Mesenchymal stem cell (in vitro differentiated cells and primary cell): ENCODE results near the gene KCNV2.
A peak's percentile ranks its signal among the peaks of the same experiment; 100 is the strongest.

Experiments used
- DNase-seq: peaks from one replicate; pipeline ENCODE4 v3.0.0-alpha.2; 2013
- H2AFZ ChIP-seq: one replicate; pipeline ENCODE4 v1.6.1; 2013; ENCODE audit warnings: low read depth, mild to moderate bottlenecking, control low read depth, inconsistent platforms, low read length, moderate library complexity
- H2AK5ac ChIP-seq: 2 replicates; pipeline ENCODE4 v1.6.1; 2013; ENCODE audit warnings: low read length, moderate library complexity, mild to moderate bottlenecking, inconsistent platforms; ENCODE audit not compliant: severe bottlenecking
- H2BK120ac ChIP-seq: one replicate; pipeline ENCODE4 v1.6.1; 2013; ENCODE audit warnings: low read depth, mild to moderate bottlenecking, inconsistent platforms, low read length, moderate library complexity
- H2BK12ac ChIP-seq, 2 experiments: one replicate each; pipeline ENCODE4 v1.6.1; 2013; ENCODE audit warnings: inconsistent platforms in 2 of 2, low read length in 2 of 2, mild to moderate bottlenecking in 2 of 2, moderate library complexity in 2 of 2, control low read depth in 1 of 2
- H2BK15ac ChIP-seq: one replicate; pipeline ENCODE4 v1.6.1; 2013; ENCODE audit warnings: mild to moderate bottlenecking, low read depth, inconsistent platforms; ENCODE audit not compliant: poor library complexity, severe bottlenecking
- H2BK5ac ChIP-seq: 2 replicates; pipeline ENCODE4 v1.6.1; 2013; ENCODE audit warnings: low read depth, mild to moderate bottlenecking, low read length, control low read depth, inconsistent platforms; ENCODE audit not compliant: poor library complexity, severe bottlenecking
- H3K14ac ChIP-seq, 2 experiments: one replicate each; pipeline ENCODE4 v1.6.1; 2013; ENCODE audit warnings: inconsistent platforms in 2 of 2, low read length in 2 of 2, control low read depth in 1 of 2, mild to moderate bottlenecking in 1 of 2, moderate library complexity in 1 of 2
- H3K18ac ChIP-seq, 2 experiments: one replicate each; pipeline ENCODE4 v1.6.1; 2013; ENCODE audit warnings: inconsistent platforms in 2 of 2, low read length in 2 of 2, control low read depth in 1 of 2, low read depth in 1 of 2, mild to moderate bottlenecking in 1 of 2
- H3K23ac ChIP-seq, 2 experiments: one replicate each; pipeline ENCODE4 v1.6.1; 2013; ENCODE audit warnings: inconsistent platforms in 2 of 2, low read length in 2 of 2, mild to moderate bottlenecking in 2 of 2, moderate library complexity in 2 of 2, control low read depth in 1 of 2
- H3K27ac ChIP-seq: 2 replicates; pipeline ENCODE4 v1.5.1; 2013; ENCODE audit warnings: mild to moderate bottlenecking, moderate library complexity, low read length, control low read depth, inconsistent platforms; ENCODE audit not compliant: poor library complexity, severe bottlenecking
- H3K27me3 ChIP-seq, 2 experiments: 2 replicates each; pipeline versions ENCODE4 v1.6.1 to v1.7.0; 2013; ENCODE audit warnings: low read length in 2 of 2, mild to moderate bottlenecking in 2 of 2, moderate library complexity in 2 of 2, control low read depth in 1 of 2, inconsistent platforms in 1 of 2; ENCODE audit not compliant: control insufficient read depth in 1 of 2, insufficient read depth in 1 of 2
- H3K36me3 ChIP-seq, 2 experiments: 2 replicates each; pipeline versions ENCODE4 v1.6.1 to v1.7.0; 2013; ENCODE audit warnings: low read length in 2 of 2, control low read depth in 1 of 2, inconsistent platforms in 1 of 2, low read depth in 1 of 2, mild to moderate bottlenecking in 1 of 2; ENCODE audit not compliant: insufficient read depth in 2 of 2, control insufficient read depth in 1 of 2
- H3K4ac ChIP-seq, 2 experiments: one replicate each; pipeline ENCODE4 v1.6.1; 2013; ENCODE audit warnings: inconsistent platforms in 2 of 2, low read length in 2 of 2, mild to moderate bottlenecking in 2 of 2, moderate library complexity in 2 of 2, control low read depth in 1 of 2, low read depth in 1 of 2
- H3K4me1 ChIP-seq: 2 replicates; pipeline ENCODE4 v1.6.1; 2013; ENCODE audit warnings: low read depth, low read length, control low read depth; ENCODE audit not compliant: control insufficient read depth, insufficient read depth
- H3K4me2 ChIP-seq: 2 replicates; pipeline ENCODE4 v1.6.1; 2013; ENCODE audit warnings: low read length, mild to moderate bottlenecking, inconsistent platforms; ENCODE audit not compliant: poor library complexity, severe bottlenecking
- H3K4me3 ChIP-seq, 2 experiments: 2 replicates each; pipeline versions ENCODE4 v1.5.1 to v1.7.0; 2013; ENCODE audit warnings: low read length in 2 of 2, mild to moderate bottlenecking in 2 of 2, control low read depth in 1 of 2, low read depth in 1 of 2; ENCODE audit not compliant: insufficient read depth in 1 of 2
- H3K79me1 ChIP-seq: replicated peaks from 2 replicates; pipeline ENCODE4 v1.6.1; 2013; ENCODE audit warnings: mild to moderate bottlenecking, control low read depth, low read length, inconsistent platforms; ENCODE audit not compliant: poor library complexity, severe bottlenecking
- H3K9ac ChIP-seq: 2 replicates; pipeline ENCODE4 v1.7.0; 2013; ENCODE audit warnings: mild to moderate bottlenecking, low read length, moderate library complexity
- H3K9me3 ChIP-seq: 2 replicates; pipeline ENCODE4 v1.7.0; 2013; ENCODE audit warnings: mild to moderate bottlenecking, low read length; ENCODE audit not compliant: control insufficient read depth
- H4K8ac ChIP-seq: one replicate; pipeline ENCODE4 v1.6.1; 2013; ENCODE audit warnings: inconsistent platforms, mild to moderate bottlenecking, low read length, moderate library complexity
- H4K91ac ChIP-seq: one replicate; pipeline ENCODE4 v1.6.1; 2013; ENCODE audit warnings: mild to moderate bottlenecking, low read length, inconsistent platforms
- WGBS: methylation state at CpG from one replicate; pipeline ENCODE4 v1.1.7; 2013; ENCODE audit warnings: mixed read lengths; 5-methylcytosine and 5-hydroxymethylcytosine counted together

The KCNV2 gene

GRCh38 chr9:2723376-2724065, 6.2 kb downstream of the KCNV2 start:
- no peak overlapping the region for H3K27ac ChIP-seq
- H3K9me3 ChIP-seq = no peaks in the 10 kb centered on the region
- no peak overlapping the region for H3K4me2 ChIP-seq
- DNase-seq = no peak
- no peak overlapping the region for H3K14ac ChIP-seq
- no peak overlapping the region for H3K4ac ChIP-seq
- H3K18ac ChIP-seq = no peak overlapping the region
- H3K79me1 ChIP-seq = no peaks in the 10 kb centered on the region
- H3K4me1 ChIP-seq = peaks cover 7% of the 10 kb centered on the region
- no peak overlapping the region for H4K8ac ChIP-seq
- no peak overlapping the region for H3K23ac ChIP-seq
- no peak overlapping the region for H3K9ac ChIP-seq
- WGBS = 81% methylated on average over 4 of the region's 4 CpGs
- H3K27me3 ChIP-seq = no peaks in the 10 kb centered on the region
- H2AK5ac ChIP-seq = peak overlapping the region; percentile 17
- no peak overlapping the region for H2BK15ac ChIP-seq
- H2BK120ac ChIP-seq = no peak overlapping the region
- H3K36me3 ChIP-seq = peaks cover 5 to 16% of the 10 kb centered on the region in 2 experiments
- no peak overlapping the region for H2BK5ac ChIP-seq
- no peak overlapping the region for H3K4me3 ChIP-seq
- no peak overlapping the region for H2BK12ac ChIP-seq
- H4K91ac ChIP-seq = no peak overlapping the region
- H2AFZ ChIP-seq = no peak overlapping the region

GRCh38 chr9:2725126-2725525, 7.8 kb downstream of the KCNV2 start:
- Histone ChIP-seq H3K4me2 (no peak overlapping the region), H2BK120ac (no peak overlapping the region), H3K18ac (no peak overlapping the region), H3K4me3 (no peak overlapping the region), H3K14ac (no peak overlapping the region), H3K27me3 (no peaks in the 10 kb centered on the region), H3K27ac (no peak overlapping the region), H2BK12ac (no peak overlapping the region), H3K9ac (no peak overlapping the region), H2BK5ac (no peak overlapping the region), H3K9me3 (no peaks in the 10 kb centered on the region), H3K23ac (no peak overlapping the region), H2AK5ac (no peak overlapping the region), H4K91ac (no peak overlapping the region), H3K4ac (no peak overlapping the region), H3K4me1 (peaks cover 6% of the 10 kb centered on the region), H2BK15ac (no peak overlapping the region), H3K79me1 (no peaks in the 10 kb centered on the region), H4K8ac (no peak overlapping the region), H2AFZ (no peak overlapping the region), H3K36me3 (peaks cover 0 to 2% of the 10 kb centered on the region in 2 experiments)
- DNase-seq = no peak
- 100% methylated on average over 2 of the region's 4 CpGs for WGBS

GRCh38 chr9:2725898-2726649, 8.8 kb downstream of the KCNV2 start:
- WGBS = 74% methylated on average over 4 of the region's 4 CpGs
- Histone ChIP-seq H3K23ac (no peak overlapping the region), H2BK5ac (no peak overlapping the region)

GRCh38 chr9:2726650-2727340, 9.5 kb downstream of the KCNV2 start:
- Histone ChIP-seq H2BK120ac (no peak overlapping the region), H4K91ac (no peak overlapping the region), H3K36me3 (peaks cover 0 to 3% of the 10 kb centered on the region in 2 experiments), H3K27me3 (no peaks in the 10 kb centered on the region), H2AK5ac (no peak overlapping the region), H3K14ac (no peak overlapping the region), H3K4me1 (peaks cover 6% of the 10 kb centered on the region), H2BK5ac (no peak overlapping the region), H3K18ac (no peak overlapping the region), H3K79me1 (no peaks in the 10 kb centered on the region), H3K9ac (no peak overlapping the region), H3K4me2 (no peak overlapping the region), H3K4me3 (no peak overlapping the region), H4K8ac (peak overlapping the region; percentile 14), H2AFZ (no peak overlapping the region), H3K27ac (no peak overlapping the region), H2BK15ac (no peak overlapping the region), H3K4ac (no peak overlapping the region), H3K23ac (no peak overlapping the region), H3K9me3 (no peaks in the 10 kb centered on the region), H2BK12ac (no peak overlapping the region)
- DNase-seq = no peak
- WGBS = 92% methylated on average over 10 of the region's 13 CpGs

More at GRCh38 chr9:2725898-2726649, 8.8 kb downstream of the KCNV2 start:
- H3K79me1 ChIP-seq = no peaks in the 10 kb centered on the region
- H4K8ac ChIP-seq = no peak overlapping the region
- no peaks in the 10 kb centered on the region for H3K9me3 ChIP-seq
- no peak overlapping the region for H3K18ac ChIP-seq
- H3K27ac ChIP-seq = no peak overlapping the region
- no peak overlapping the region for H2BK12ac ChIP-seq
- no peak overlapping the region for H3K14ac ChIP-seq
- H2BK120ac ChIP-seq = no peak overlapping the region
- H3K4me1 ChIP-seq = peaks cover 6% of the 10 kb centered on the region
- no peak overlapping the region for H3K4me3 ChIP-seq
- H3K9ac ChIP-seq = no peak overlapping the region
- no peak for DNase-seq
- H2AK5ac ChIP-seq = no peak overlapping the region
- H3K36me3 ChIP-seq = no peaks in the 10 kb centered on the region
- H2BK15ac ChIP-seq = no peak overlapping the region
- H3K4me2 ChIP-seq = no peak overlapping the region
- H4K91ac ChIP-seq = no peak overlapping the region
- H2AFZ ChIP-seq = no peak overlapping the region
- no peaks in the 10 kb centered on the region for H3K27me3 ChIP-seq
- no peak overlapping the region for H3K4ac ChIP-seq
